C4-2B (cell line): ENCODE measurements around the gene DENND1C.

Experiments
- CTCF ChIP-seq: fragments of 450-650 bp; conservative IDR thresholded peaks from 2 replicates; pipeline ENCODE4 v1.5.1; 2017; ENCODE audit warnings: mild to moderate bottlenecking
- ZFX ChIP-seq: fragments of 450-650 bp; IDR thresholded peaks from 2 replicates; pipeline ENCODE4 v1.6.1; 2017

DNA sequence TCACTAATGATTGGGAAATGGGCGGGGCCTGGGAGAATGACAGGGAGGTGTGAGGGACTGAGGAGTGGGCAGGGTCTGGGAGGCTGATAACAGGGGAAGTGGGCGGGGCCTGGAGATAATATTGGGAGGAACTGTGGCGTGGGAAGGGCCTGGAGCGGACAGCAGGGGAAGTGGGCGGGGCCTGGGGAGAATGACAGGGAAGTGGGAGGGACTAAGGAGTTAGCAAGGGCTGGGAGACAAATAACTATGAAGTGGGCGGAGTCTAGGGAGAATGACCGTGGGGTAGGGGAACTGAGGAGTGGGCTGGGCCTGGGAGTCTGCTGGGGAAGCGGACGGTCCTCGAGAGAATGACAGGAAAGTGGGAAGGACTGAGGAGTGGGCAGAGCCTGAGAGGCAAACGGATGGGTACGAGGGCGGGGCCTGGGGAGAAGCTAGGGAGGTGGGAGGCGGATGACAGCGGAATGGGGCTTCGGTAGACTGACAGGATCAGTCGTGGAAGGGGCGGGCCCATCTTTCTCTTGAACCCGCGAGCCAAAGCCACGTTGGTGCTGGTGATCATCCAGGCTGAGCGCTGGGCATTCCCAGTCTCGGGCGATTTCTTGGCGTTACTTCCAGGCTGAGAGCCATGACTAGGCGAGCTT lies 34.6 kb upstream of the DENND1C start:
- TF ChIP-seq CTCF (no peak), ZFX (no peak)
